ENCODE results near the gene UTP25.
A peak's percentile ranks its signal among the peaks of the same experiment; 100 is the strongest.

UTP25 gene, protein sequence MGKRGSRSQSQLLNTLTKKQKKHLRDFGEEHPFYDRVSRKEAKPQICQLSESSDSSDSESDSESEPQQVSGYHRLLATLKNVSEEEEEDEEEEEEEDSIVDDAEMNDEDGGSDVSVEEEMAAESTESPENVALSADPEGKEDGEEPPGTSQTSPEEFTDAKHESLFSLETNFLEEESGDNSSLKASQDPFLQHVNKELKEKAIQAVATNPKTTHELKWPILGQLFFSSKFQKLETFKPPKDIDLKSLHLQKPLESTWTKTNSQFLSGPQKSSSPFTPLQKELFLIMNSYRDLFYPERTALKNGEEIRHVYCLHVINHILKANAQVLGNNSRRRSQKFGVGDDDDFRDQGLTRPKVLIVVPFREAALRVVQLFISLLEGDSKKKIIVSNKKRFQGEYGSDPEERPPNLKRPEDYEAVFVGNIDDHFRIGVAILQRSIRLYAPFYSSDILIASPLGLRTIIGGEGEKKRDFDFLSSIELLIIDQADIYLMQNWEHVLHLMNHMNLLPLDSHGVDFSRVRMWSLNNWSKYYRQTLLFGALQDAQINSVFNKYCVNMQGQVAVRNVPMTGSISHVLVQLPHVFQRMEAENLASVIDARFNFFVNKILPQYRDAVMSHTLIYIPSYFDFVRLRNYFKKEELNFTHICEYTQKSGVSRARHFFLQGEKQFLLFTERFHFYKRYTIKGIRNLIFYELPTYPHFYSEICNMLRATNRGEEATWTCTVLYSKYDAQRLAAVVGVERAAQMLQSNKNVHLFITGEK

DNA sequence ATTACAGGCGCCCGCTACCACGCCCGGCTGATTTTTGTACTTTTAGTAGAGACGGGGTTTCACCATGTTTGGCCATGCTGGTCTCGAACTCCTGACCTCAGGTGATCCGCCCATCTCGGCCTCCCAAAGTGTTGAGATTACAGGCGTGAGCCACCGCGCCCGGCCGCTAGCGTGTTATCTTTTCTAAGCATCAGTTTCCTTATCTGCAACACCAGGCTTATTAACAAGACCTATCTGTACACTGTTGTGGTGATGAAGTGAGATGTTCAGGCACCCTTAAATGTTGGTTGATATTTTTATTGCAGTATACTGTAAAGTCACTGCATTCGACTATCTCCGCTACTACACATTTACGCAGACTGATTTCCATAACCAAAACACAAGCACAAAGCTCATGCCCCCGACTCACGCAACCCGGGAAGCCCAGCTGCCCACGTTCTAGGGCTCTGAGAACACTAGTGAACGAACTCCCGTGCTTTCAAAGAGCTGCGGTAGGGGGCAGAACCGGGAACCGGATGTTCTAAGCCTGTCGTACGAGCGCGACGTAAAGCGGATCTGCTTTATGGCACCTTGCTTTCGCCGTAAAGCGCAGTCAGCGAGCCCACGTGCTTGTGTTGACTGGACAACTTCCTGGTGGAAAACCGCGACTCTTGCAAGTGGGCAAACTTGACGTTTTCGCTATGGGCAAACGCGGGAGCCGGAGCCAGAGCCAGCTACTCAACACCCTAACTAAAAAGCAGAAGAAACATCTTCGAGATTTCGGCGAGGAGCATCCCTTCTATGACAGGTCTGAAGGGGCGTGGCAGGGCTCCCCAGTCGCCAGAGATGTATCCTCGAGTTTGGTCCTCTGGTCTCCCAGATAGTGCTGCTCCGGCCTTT lies at the start of gene UTP25:
UTP25 (plus strand) TSS at position 589 of the 879 bp plus-strand sequence; CDS start at position 681, 92 bp downstream.
- TF ChIP-seq, protein P1, sequence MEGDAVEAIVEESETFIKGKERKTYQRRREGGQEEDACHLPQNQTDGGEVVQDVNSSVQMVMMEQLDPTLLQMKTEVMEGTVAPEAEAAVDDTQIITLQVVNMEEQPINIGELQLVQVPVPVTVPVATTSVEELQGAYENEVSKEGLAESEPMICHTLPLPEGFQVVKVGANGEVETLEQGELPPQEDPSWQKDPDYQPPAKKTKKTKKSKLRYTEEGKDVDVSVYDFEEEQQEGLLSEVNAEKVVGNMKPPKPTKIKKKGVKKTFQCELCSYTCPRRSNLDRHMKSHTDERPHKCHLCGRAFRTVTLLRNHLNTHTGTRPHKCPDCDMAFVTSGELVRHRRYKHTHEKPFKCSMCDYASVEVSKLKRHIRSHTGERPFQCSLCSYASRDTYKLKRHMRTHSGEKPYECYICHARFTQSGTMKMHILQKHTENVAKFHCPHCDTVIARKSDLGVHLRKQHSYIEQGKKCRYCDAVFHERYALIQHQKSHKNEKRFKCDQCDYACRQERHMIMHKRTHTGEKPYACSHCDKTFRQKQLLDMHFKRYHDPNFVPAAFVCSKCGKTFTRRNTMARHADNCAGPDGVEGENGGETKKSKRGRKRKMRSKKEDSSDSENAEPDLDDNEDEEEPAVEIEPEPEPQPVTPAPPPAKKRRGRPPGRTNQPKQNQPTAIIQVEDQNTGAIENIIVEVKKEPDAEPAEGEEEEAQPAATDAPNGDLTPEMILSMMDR (conservative IDR thresholded peaks at IDR 0.05): peak; percentile 77
- peak within 1 kb of the TSS; percentile 66 for H3K27ac ChIP-seq

DNA sequence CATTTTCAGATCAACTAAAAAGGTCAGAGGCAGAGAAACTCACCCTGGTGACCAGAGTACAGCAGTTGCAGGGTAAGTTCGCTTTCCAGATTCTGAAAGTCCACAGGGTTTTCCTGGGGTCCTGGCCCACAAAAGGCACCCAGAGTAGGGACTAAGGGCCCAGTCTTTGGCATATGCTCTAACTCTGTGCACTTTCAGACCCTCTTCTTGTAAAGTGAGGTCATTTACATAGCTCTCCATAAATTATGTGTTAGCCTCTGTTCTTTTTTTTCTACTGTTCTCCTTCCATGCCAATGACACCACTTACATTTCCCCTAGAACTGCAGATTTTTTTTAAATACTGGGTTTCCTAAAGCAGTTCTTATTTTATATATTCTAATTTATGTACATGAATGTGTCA lies 49.7 kb upstream of the UTP25 start:
- no peak overlapping the region for H3K27ac ChIP-seq
- TF ChIP-seq, protein P1 (conservative IDR thresholded peaks at IDR 0.05): no peak

DNA sequence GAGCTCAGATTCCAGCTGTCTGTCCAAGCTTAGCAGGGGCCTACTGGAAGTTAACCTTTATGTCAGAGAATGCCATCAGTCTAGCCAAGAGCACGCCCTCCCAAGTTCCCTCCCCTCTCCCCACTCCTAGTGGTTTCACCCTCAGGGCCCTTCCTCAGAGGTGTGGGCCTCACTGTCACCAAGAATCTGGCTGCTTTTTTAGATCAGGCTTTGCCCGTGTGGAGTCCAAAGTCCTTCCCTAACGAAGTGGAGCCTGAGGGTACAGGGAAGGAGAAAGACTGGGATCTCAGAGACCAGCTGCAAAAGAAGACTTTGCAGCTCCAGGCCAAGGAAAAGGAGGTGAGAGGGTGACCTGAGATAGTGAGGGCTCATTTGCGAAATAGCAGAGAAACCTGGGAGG lies 47.5 kb upstream of the UTP25 start:
- TF ChIP-seq, protein P1 (conservative IDR thresholded peaks at IDR 0.05): no peak
- H3K27ac ChIP-seq: no peak overlapping the region

DNA sequence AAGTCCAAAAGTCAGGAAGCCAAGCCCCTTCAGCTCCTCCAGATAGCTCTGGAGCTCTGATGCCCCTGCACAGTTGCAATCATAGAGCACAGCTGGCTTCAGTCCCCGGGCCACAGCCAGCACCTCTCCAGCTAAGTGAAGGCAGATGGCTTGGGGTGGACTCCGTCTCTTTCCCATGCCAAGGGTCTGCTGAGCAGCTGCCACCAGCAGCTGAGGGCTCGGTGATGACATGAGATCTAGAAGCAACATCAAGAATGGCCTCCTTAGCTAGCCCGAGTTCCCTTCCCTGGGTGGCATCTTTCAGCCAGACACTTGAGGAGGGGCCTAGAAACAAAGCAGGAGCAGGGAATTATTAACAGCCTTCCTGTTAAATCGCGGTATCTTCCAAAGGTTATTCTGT lies 44.4 kb upstream of the UTP25 start:
- TF ChIP-seq, protein P1 (conservative IDR thresholded peaks at IDR 0.05): no peak
- H3K27ac ChIP-seq: peak overlapping the region; percentile 97; the same call in 1 of the 2 replicates

DNA sequence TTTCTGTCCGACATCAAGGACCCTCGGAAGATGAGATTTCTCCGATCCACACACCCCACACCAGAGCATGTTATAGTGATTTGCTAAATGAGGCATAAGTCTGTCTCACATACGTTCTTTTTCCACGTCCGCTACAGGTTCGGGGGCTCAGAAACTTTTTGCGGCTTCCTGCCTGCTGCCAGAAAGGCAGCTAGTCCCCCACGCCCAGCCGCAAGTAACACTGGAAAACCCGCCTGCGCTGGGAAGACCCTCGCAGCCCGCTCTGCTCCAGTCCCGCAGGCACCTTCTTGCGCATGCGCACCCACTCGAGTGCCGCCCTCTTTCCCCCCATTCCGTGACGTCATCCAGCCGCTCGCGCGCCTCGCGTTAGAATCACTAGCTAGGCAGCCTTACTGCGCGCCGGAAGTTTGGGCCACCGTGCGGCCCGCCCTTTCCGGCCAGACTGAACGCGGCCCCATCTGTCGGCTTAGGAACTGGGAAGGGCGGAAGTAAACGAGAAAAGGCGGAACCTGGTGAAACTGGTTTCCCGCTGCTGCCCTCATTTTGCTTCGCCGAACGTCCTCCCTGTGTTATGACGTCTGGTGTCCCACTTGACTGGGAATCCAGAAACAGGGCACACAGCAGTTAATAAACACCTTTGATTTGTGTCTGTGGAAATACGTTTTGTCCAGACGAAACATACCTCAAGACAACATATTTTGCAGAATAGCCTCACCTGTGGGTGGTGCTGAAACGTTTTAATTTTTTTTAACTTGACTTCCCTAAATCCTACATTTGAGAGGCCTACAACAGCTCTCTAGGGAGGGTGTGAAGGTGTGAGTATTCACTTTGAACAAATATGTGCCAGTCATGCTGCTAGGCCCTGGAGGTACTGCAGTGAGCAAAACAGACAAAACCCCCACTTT lies 43.3 kb upstream of the UTP25 start, which contains the start of gene C1orf74:
C1orf74 (minus strand) TSS at position 295 of the 905 bp plus-strand sequence. CDS start 925 bp downstream, outside the sequence.
- peak within 1 kb of the TSS; percentile 97 for H3K27ac ChIP-seq
- TF ChIP-seq, protein P1 (conservative IDR thresholded peaks at IDR 0.05): no peak

DNA sequence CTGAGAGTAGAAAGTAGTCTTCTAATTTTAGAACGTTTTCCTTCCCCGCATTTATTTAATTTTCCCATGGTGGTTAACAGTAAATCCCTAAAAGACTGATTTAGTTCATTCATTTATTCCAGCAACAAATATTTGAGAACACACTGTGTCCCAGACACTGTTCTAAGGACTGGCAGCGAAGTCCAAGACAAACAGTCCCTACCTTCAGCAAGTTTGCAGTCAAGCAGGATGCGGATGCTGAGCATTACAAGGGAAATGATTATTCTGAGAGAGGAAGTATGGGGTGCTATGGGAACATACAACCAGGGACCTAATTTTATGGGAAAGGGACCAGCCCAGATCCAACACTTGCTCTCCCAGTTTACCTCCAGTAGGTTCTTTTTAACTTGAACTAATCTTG lies 42.2 kb upstream of the UTP25 start:
- peak overlapping the region; percentile 97 for H3K27ac ChIP-seq

More for the DNA sequence above, 42.2 kb upstream of the UTP25 start:
- TF ChIP-seq, protein P1 (conservative IDR thresholded peaks at IDR 0.05): no peak

Measured in VCaP (cell line).